IPS DF 6.9 (cell line): ENCODE data around the gene FAM107B.

Source experiments
- DNase-seq: peaks from one replicate; pipeline ENCODE4 v3.0.0-alpha.2; 2013; ENCODE audit warnings: low read depth, low spot score
- H3K27ac ChIP-seq: one replicate; pipeline ENCODE4 v1.5.1; 2013; ENCODE audit warnings: low read length, control low read depth
- H3K27me3 ChIP-seq: 2 replicates; pipeline ENCODE4 v1.6.1; 2013; ENCODE audit warnings: mild to moderate bottlenecking, low read length; ENCODE audit not compliant: control insufficient read depth, insufficient read depth
- H3K36me3 ChIP-seq: 2 replicates; pipeline ENCODE4 v1.6.1; 2013; ENCODE audit warnings: low read length; ENCODE audit not compliant: control insufficient read depth, insufficient read depth
- H3K4me1 ChIP-seq: 2 replicates; pipeline ENCODE4 v1.6.1; 2013; ENCODE audit warnings: low read length; ENCODE audit not compliant: control insufficient read depth, insufficient read depth
- H3K4me3 ChIP-seq: 2 replicates; pipeline ENCODE4 v1.5.1; 2013; ENCODE audit warnings: mild to moderate bottlenecking, low read length
- H3K9me3 ChIP-seq: 2 replicates; pipeline ENCODE4 v1.6.1; 2013; ENCODE audit warnings: low read length, inconsistent platforms; ENCODE audit not compliant: control insufficient read depth, insufficient read depth
- WGBS: extraction: QIAGEN DNeasy Blood & Tissue Kit; methylation state at CpG from one replicate; pipeline ENCODE4 v1.1.7; 2013; ENCODE audit warnings: mixed read lengths, missing lambda C conversion rate; ENCODE audit not compliant: insufficient read length, insufficient coverage; 5-methylcytosine and 5-hydroxymethylcytosine counted together

Gene FAM107B

GRCh38 chr10:14581553-14582321 is 193.0 kb downstream of the FAM107B start:
- Histone ChIP-seq H3K27me3 (no peaks in the 10 kb centered on the region), H3K9me3 (no peaks in the 10 kb centered on the region), H3K4me3 (no peak overlapping the region), H3K27ac (no peak overlapping the region), H3K4me1 (peaks cover 4% of the 10 kb centered on the region; the same call in 1 of the 2 replicates), H3K36me3 (no peaks in the 10 kb centered on the region)
- no CpG with 5 or more reads among the region's 7 CpGs for WGBS
- no peak for DNase-seq

GRCh38 chr10:14580671-14581332 is 193.9 kb downstream of the FAM107B start:
- Histone ChIP-seq H3K4me3 (no peak overlapping the region), H3K9me3 (no peaks in the 10 kb centered on the region), H3K4me1 (peaks cover 4% of the 10 kb centered on the region; the same call in 1 of the 2 replicates), H3K36me3 (no peaks in the 10 kb centered on the region), H3K27ac (no peak overlapping the region), H3K27me3 (no peaks in the 10 kb centered on the region)
- WGBS, result no CpG with 5 or more reads among the region's 13 CpGs
- DNase-seq, result no peak

GRCh38 chr10:14579405-14579804 is 195.3 kb downstream of the FAM107B start:
- WGBS, result no CpG with 5 or more reads among the region's 1 CpG
- Histone ChIP-seq H3K9me3 (no peaks in the 10 kb centered on the region), H3K4me3 (no peak overlapping the region), H3K27ac (no peak overlapping the region), H3K4me1 (peaks cover 4% of the 10 kb centered on the region; the same call in 1 of the 2 replicates), H3K36me3 (no peaks in the 10 kb centered on the region), H3K27me3 (no peaks in the 10 kb centered on the region)
- DNase-seq, result no peak

- no peak overlapping the region for H3K4me3 ChIP-seq
- H3K9me3 ChIP-seq, result no peaks in the 10 kb centered on the region
- DNase-seq, result no peak
- H3K27ac ChIP-seq, result no peak overlapping the region
- no CpG with 5 or more reads among the region's 18 CpGs for WGBS
- H3K4me1 ChIP-seq, result peaks cover 4% of the 10 kb centered on the region; the same call in 1 of the 2 replicates
- H3K36me3 ChIP-seq, result no peaks in the 10 kb centered on the region
- H3K27me3 ChIP-seq, result no peaks in the 10 kb centered on the region
Observed at GRCh38 chr10:14578060-14578952, 196.4 kb downstream of the FAM107B start.

GRCh38 chr10:14574885-14575284 is 199.8 kb downstream of the FAM107B start:
- peaks cover 3% of the 10 kb centered on the region; the same call in 1 of the 2 replicates for H3K4me1 ChIP-seq
- DNase-seq, result no peak
- WGBS, result no CpG with 5 or more reads among the region's 6 CpGs

GRCh38 chr10:14574291-14574690 is 200.4 kb downstream of the FAM107B start:
- WGBS, result no CpG with 5 or more reads among the region's 3 CpGs
- no peak for DNase-seq
- Histone ChIP-seq H3K9me3 (no peaks in the 10 kb centered on the region), H3K27ac (no peak overlapping the region), H3K27me3 (no peaks in the 10 kb centered on the region), H3K4me3 (no peak overlapping the region), H3K4me1 (peaks cover 3% of the 10 kb centered on the region; the same call in 1 of the 2 replicates), H3K36me3 (no peaks in the 10 kb centered on the region)

More at GRCh38 chr10:14574885-14575284, 199.8 kb downstream of the FAM107B start:
- no peaks in the 10 kb centered on the region for H3K36me3 ChIP-seq
- no peak overlapping the region for H3K27ac ChIP-seq
- H3K9me3 ChIP-seq, result no peaks in the 10 kb centered on the region
- no peak overlapping the region for H3K4me3 ChIP-seq
- H3K27me3 ChIP-seq, result no peaks in the 10 kb centered on the region

- no peaks in the 10 kb centered on the region for H3K36me3 ChIP-seq
- no peak for DNase-seq
- WGBS, result no CpG with 5 or more reads among the region's 1 CpG
- H3K4me3 ChIP-seq, result no peak overlapping the region
- H3K4me1 ChIP-seq, result peaks cover 3% of the 10 kb centered on the region; the same call in 1 of the 2 replicates
- H3K27ac ChIP-seq, result no peak overlapping the region
- no peaks in the 10 kb centered on the region for H3K9me3 ChIP-seq
- H3K27me3 ChIP-seq, result no peaks in the 10 kb centered on the region
Observed at GRCh38 chr10:14573666-14574261, 200.9 kb downstream of the FAM107B start.

GRCh38 chr10:14572811-14573210 is 201.9 kb downstream of the FAM107B start:
- Histone ChIP-seq H3K4me1 (peaks cover under 1% of the 10 kb centered on the region; the same call in 1 of the 2 replicates), H3K27me3 (no peaks in the 10 kb centered on the region), H3K27ac (no peak overlapping the region), H3K36me3 (no peaks in the 10 kb centered on the region), H3K9me3 (no peaks in the 10 kb centered on the region), H3K4me3 (no peak overlapping the region)
- WGBS, result no CpG with 5 or more reads among the region's 3 CpGs
- no peak for DNase-seq

- H3K4me3 ChIP-seq, result no peak overlapping the region
- no peak overlapping the region for H3K27ac ChIP-seq
- H3K27me3 ChIP-seq, result no peaks in the 10 kb centered on the region
- no CpG with 5 or more reads among the region's 10 CpGs for WGBS
- no peaks in the 10 kb centered on the region for H3K9me3 ChIP-seq
- H3K36me3 ChIP-seq, result no peaks in the 10 kb centered on the region
- DNase-seq, result no peak
- H3K4me1 ChIP-seq, result no peaks in the 10 kb centered on the region
Observed at GRCh38 chr10:14571866-14572507, 202.7 kb downstream of the FAM107B start.
